Lower leg skin (tissue), 3 donors: Measurements from ENCODE around the gene OIT3.

Experiments
- CTCF ChIP-seq, 3 donors: fragments of 450-650 bp; IDR thresholded peaks; one replicate each; pipeline ENCODE4 v1.5.1; 2016; ENCODE audit warnings: antibody characterized with exemption in 3 of 3, mild to moderate bottlenecking in 3 of 3, moderate library complexity in 2 of 3
- POLR2A ChIP-seq, 2 donors: fragments of 450-650 bp; IDR thresholded peaks; one replicate each; pipeline ENCODE4 v1.6.1; 2016 to 2017; ENCODE audit warnings: antibody characterized with exemption in 2 of 2, mild to moderate bottlenecking in 1 of 2, moderate library complexity in 1 of 2

GRCh38 chr10:72898616-72899015 is 5.1 kb downstream of the OIT3 start:
- no peak for TF ChIP-seq CTCF (IDR thresholded peaks at IDR 0.05)
- no peak for TF ChIP-seq POLR2A (IDR thresholded peaks at IDR 0.05)
